Activated CD8-positive, alpha-beta T cell treated with anti-CD3 and anti-CD28 coated beads, Interleukin-2, amount 10 ng/mL, durations not matched to agents 7 days and 5 days (primary cell): ENCODE results near the gene NOS3. TPM values are rescaled to one million over a fixed set of nuclear protein-coding genes. Genes with fewer than 3 reads are reported as not detected.

Experiments used
- ATAC-seq: fragments of 150-1000 bp; cut with Tn5 transposase; one replicate; pipeline ENCODE4 v1.10.0; 2021; ENCODE audit warnings: moderate library complexity
- CTCF ChIA-PET: fragments of 350-600 bp; sonication (Branson Sonifier 250); formaldehyde crosslinking; loops from one replicate; lab custom pipeline; 2021; ENCODE audit warnings: antibody characterized with exemption; lab: Charles Lee
- POLR2A ChIA-PET: fragments of 350-600 bp; sonication (Branson Sonifier 250); formaldehyde crosslinking; loops from one replicate; lab custom pipeline; 2021; ENCODE audit warnings: antibody characterized with exemption; lab: Charles Lee
- DNase-seq: peaks from one replicate; pipeline ENCODE4 v3.0.0-alpha.2; 2020
- H3K27ac Mint-ChIP-seq: one replicate; pipeline ENCODE4 v1.8.0; 2021; ENCODE audit warnings: mild to moderate bottlenecking, mixed read lengths
- H3K27me3 Mint-ChIP-seq: one replicate; pipeline ENCODE4 v1.8.0; 2021; ENCODE audit warnings: low read depth, mixed read lengths
- H3K36me3 Mint-ChIP-seq: one replicate; pipeline ENCODE4 v1.8.0; 2021; ENCODE audit warnings: low read depth, mixed read lengths
- H3K4me1 Mint-ChIP-seq: one replicate; pipeline ENCODE4 v1.8.0; 2021; ENCODE audit warnings: low read depth, mixed read lengths
- H3K4me3 Mint-ChIP-seq: one replicate; pipeline ENCODE4 v1.8.0; 2021; ENCODE audit warnings: mild to moderate bottlenecking, mixed read lengths
- H3K9me3 Mint-ChIP-seq: one replicate; pipeline ENCODE4 v1.8.0; 2022; ENCODE audit warnings: mixed read lengths; ENCODE audit not compliant: insufficient read depth
- total RNA-seq, 2 experiments: library from RNA; stranded (reverse); gene quantifications; one replicate each; pipeline ENCODE4 v1.2.3, GENCODE V29; 2021

Gene NOS3
- total RNA-seq, 2 experiments from 2014 or later: 12.2 to 13.8 TPM

DNA sequence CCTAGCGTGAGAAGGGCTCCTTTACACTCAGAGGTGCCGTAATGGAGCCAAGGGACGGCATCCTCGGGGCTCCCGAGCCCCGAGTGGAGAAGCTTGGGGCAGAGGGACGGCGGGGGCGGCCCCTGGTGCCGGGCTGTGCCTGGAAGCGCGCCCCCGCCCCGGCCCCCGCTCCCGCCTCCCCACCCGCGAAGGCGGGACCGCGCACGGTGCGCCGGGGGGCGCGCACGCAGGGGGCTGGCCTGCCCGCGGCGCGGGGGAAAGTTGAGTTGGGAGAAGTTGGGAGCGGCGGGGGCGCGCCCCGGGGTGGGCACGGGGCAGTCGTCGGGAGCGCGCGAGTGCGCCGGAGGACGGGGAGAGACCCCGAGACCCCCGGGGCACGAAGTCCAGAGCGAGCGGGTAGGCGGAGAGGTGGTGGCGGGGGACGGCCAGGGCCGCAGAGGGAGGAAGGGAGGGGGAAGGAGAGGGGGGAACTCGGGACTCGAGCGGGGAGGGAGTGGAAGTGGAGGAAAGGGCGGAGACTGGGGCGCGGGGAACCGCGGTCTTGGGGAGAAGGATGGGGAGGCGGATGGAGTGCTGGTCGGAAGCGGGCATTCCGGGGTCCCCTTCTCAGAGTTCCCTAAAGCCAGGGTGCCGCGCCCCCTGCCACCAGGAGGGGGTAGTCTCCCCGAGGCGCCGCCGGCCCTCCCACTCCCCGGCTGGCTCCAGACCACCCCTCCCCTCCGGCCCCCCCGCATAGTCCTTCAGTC, 68.7 kb downstream of the NOS3 start, which contains the start of gene SLC4A2:
Gene SLC4A2, plus strand, starts transcription at position 223 of the 746 bp plus-strand sequence. CDS start 2,399 bp downstream, outside the sequence.
- DNase-seq (peak; percentile 70), ATAC-seq (peak; percentile 16)
- CTCF ChIA-PET: interaction anchor here (1.2 to 1.7 kb wide), 5 partner anchors 31 to 86 kb away, joined by 3 to 5 read pairs (median 3); partner anchors contain the start of gene ABCB8
- Mint-ChIP-seq H3K4me3 (peak within 1 kb of the TSS; percentile 94), H3K9me3 (no peaks in the 10 kb centered on the region), H3K27ac (peak within 1 kb of the TSS; percentile 93), H3K36me3 (peaks cover 14% of the 10 kb centered on the region), H3K4me1 (peaks cover 43% of the 10 kb centered on the region), H3K27me3 (no peaks in the 10 kb centered on the region)
- POLR2A ChIA-PET: interaction anchor here (1.0 to 2.0 kb wide), 5 partner anchors 14 to 45 kb away, joined by 3 to 6 read pairs (median 5); partner anchors contain the start of genes ABCB8 and FASTK

DNA sequence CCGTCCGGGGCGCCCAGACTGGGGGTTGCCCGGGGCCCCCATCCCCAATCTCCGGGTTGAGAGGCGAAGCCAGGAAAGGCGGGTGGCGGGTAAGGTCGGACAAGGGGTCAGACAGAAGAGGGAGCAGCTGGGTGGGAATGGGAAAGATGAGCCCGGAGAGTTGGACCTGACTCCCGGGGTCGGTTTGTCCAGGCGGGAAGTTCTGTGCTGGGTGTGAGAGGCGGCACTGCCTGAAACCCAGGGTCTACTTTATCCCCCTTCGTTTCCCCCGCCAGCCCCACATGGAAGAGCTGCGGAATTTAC, 69.2 kb downstream of the NOS3 start:
- ATAC-seq: no peak
- POLR2A ChIA-PET: interaction anchor here (1.1 to 2.0 kb wide), 2 partner anchors 13 to 17 kb away, joined by 3 to 6 read pairs; no protein-coding TSS in a partner anchor
- Mint-ChIP-seq H3K4me3 (peak overlapping the region; percentile 94), H3K27ac (peak overlapping the region; percentile 63), H3K9me3 (no peaks in the 10 kb centered on the region), H3K4me1 (peaks cover 42% of the 10 kb centered on the region), H3K27me3 (no peaks in the 10 kb centered on the region), H3K36me3 (peaks cover 13% of the 10 kb centered on the region)
- DNase-seq: no peak
- CTCF ChIA-PET: interaction anchor here (0.6 to 1.3 kb wide), 6 partner anchors 18 to 1736 kb away, joined by 3 to 5 read pairs (median 4); partner anchors contain the start of genes ABCB8 and FASTK

DNA sequence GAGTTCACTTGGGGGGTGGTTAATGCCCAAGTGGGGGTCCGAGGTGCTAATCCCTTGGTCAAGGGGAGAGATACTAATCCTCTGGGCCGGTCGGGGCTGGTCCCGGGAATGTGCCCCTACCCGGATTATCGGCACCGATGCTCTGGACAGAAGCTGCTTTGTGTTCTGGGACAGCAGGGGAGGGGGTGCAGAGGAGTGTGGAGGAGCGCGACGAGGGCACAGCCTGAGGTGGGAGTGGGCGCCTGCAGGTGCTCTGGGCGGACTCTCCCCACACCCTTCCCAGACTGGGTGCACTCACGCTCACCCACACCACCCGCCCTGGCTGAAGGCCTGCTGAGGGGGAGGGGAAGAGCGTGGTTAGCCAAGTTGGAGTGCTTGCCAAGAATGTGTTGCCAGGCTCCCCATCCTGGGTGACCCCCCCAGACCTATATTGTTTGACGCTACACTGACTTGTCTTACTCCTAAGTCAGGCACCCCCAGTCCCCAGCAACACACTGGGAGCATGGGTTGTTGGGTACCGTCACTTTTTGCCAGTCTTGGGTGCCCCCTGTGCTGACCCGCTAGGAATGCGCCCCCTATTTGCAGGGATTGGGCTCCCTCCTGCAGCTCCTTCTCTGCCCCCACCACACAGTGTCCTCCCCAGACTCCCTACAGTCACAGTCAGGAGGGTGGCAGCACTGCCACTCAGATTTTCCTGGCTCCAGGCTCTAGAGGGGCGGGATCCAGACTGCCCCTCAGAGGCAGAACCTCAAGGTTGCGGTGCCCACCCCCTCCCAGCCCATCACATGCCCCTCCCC, 69.8 kb downstream of the NOS3 start:
- ATAC-seq (no peak), DNase-seq (no peak)
- Mint-ChIP-seq H3K4me3 (peak overlapping the region; percentile 94), H3K9me3 (no peaks in the 10 kb centered on the region), H3K36me3 (peaks cover 17% of the 10 kb centered on the region), H3K27ac (peak overlapping the region; percentile 63), H3K4me1 (peaks cover 42% of the 10 kb centered on the region), H3K27me3 (no peaks in the 10 kb centered on the region)
- CTCF ChIA-PET: interaction anchor here (0.6 to 1.3 kb wide), 6 partner anchors 17 to 1737 kb away, joined by 3 to 5 read pairs (median 4); partner anchors contain the start of genes ABCB8 and FASTK
- POLR2A ChIA-PET: interaction anchor here (0.6 to 2.0 kb wide), 3 partner anchors 13 to 106 kb away, joined by 3 to 6 read pairs (median 5); no protein-coding TSS in a partner anchor

DNA sequence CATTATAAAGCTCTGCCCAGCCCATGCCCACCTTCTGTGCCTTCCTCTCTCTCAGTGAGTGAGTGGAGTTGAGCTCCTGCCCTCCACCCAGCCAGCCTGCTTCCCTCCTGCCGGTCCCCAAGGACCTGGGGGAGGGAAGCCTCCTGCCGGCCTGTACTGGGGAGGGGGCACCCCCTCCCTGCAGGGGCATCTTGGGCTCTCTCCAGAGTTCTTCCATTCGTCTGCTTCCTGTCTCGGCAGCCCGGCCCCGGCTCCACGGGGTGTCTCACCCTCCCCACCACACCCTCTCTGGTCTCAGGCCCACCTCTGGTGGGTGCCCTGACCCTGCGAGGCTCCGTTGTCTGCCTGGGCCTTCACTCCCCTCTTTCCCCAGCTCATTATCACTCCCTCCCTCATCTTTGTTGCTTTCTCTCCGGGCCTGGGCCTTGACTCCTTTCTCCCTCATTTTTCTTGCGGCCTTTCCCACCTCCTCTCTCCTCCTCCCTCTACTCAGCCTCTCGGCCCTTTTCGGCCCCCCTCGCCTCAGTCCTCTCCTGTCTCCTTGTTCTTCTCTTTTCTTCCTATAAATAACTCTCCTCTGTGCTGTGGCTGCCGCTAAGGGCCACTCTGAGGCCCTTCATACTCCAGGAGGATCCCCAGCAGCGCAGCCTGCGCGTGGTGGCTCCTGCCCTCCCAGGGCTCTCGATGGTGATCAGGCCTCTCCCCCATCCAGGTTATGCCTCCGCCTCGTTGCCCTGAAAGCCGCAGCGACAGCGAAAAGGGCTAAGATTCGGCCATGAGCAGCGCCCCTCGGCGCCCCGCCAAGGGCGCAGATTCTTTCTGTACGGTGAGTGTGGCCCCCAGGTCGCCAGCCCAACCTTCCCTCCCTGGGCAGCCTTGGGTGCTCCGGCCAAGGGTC, 70.6 kb downstream of the NOS3 start:
- Mint-ChIP-seq H3K4me3 (peak overlapping the region; percentile 94), H3K27me3 (no peaks in the 10 kb centered on the region), H3K36me3 (peaks cover 18% of the 10 kb centered on the region), H3K4me1 (peaks cover 42% of the 10 kb centered on the region), H3K27ac (peak overlapping the region; percentile 25), H3K9me3 (no peaks in the 10 kb centered on the region)
- DNase-seq: no peak
- no peak for ATAC-seq
- POLR2A ChIA-PET: interaction anchor here (1.3 to 2.0 kb wide), 2 partner anchors 15 to 16 kb away, joined by 3 to 6 read pairs; no protein-coding TSS in a partner anchor
- CTCF ChIA-PET: interaction anchor here (1.2 to 1.3 kb wide), 2 partner anchors 46 to 49 kb away, joined by 4 to 5 read pairs; no protein-coding TSS in a partner anchor

DNA sequence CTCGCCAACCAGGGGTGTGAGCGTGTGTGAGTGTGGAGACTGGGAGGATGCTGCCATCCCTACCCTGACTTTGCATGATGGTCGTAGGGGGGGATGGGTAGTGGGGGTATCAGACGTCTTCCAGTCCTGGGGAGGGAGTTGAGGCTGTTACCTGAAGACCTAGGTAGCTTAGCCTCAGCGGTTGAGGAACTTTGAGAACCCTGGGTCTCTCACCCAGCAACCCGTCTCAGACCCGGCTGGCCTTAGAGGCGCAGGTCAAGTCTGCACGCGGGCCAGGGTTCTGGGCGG, 71.2 kb downstream of the NOS3 start:
- no peaks in the 10 kb centered on the region for H3K9me3 Mint-ChIP-seq
- DNase-seq (no peak), ATAC-seq (no peak)
- H3K27me3 Mint-ChIP-seq: no peaks in the 10 kb centered on the region
- POLR2A ChIA-PET: interaction anchor here (1.3 kb wide), 1 partner anchor 14 kb away, joined by 3 read pairs; no protein-coding TSS in a partner anchor
- H3K4me3 Mint-ChIP-seq: no peak overlapping the region
- CTCF ChIA-PET: no interaction called here
- H3K4me1 Mint-ChIP-seq: peaks cover 36% of the 10 kb centered on the region
- no peak overlapping the region for H3K27ac Mint-ChIP-seq
- peaks cover 18% of the 10 kb centered on the region for H3K36me3 Mint-ChIP-seq

DNA sequence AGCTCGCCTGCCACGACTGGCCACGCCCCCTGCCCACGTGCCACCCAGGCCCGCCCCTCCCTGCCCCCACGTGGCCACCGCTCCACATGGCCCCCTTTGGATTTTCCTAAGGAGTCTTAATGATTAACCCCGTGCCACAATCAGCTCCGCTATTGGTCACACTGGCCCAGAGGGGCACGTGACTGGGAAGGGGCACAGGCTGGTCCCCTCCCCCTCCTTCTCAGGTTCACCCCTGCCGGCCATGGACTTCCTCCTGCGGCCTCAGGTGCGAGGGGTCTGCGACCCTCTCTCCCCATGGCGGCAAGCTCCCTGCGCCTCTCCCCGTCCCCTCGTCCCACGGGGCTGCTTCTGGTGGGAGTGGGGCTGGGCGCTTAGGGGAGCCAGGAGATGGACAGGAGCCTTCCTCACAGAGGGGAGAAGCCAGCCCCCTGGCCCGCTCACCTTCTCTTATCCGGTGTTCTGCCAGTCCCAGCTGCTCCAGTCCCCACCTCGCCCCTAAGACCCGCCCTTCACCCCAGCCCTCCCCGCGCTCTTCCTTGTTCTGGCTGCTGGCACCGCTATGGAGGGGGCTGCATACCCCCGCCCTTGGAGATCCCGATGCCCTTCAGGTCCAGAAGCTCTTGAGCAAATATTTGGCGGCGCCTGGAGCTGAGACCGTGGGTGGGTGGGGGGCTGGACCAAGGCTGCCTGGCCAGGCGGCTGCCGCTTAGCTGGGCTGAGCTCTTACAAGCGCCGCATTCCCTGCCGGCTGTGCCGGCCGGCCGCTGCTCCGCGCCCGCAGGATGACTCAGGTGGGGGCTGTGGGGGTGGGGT, 71.8 kb downstream of the NOS3 start:
- no peak overlapping the region for H3K4me3 Mint-ChIP-seq
- no peaks in the 10 kb centered on the region for H3K27me3 Mint-ChIP-seq
- POLR2A ChIA-PET: interaction anchor here (0.9 to 1.3 kb wide), 2 partner anchors 10 to 14 kb away, joined by 3 read pairs; no protein-coding TSS in a partner anchor
- ATAC-seq (no peak), DNase-seq (no peak)
- CTCF ChIA-PET: no interaction called here
- no peak overlapping the region for H3K27ac Mint-ChIP-seq
- H3K4me1 Mint-ChIP-seq: peaks cover 30% of the 10 kb centered on the region
- H3K9me3 Mint-ChIP-seq: no peaks in the 10 kb centered on the region
- peaks cover 21% of the 10 kb centered on the region for H3K36me3 Mint-ChIP-seq

DNA sequence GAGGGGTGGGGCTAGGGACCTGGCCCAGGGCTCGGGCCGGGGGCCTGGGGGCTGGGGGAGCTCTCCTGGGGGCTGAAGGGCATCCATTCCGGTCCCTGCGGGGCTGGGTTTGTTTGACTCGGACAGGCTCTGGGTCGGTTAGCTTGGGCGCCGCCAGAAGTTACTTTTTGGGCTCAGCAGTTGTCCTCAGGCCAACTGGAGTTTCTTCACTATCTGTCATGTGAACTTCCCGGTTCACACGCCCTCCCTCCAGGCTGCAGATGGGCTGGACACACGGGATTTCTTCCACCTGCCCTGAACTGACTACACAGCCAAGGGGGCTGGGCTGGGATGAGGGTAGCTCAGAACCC, 72.4 kb downstream of the NOS3 start:
- no peak overlapping the region for H3K4me3 Mint-ChIP-seq
- H3K4me1 Mint-ChIP-seq: peaks cover 29% of the 10 kb centered on the region
- ChIA-PET CTCF (no interaction called here), POLR2A (interaction anchor here (0.9 kb wide), 1 partner anchor 10 kb away, joined by 3 read pairs; no protein-coding TSS in a partner anchor)
- no peak overlapping the region for H3K27ac Mint-ChIP-seq
- no peaks in the 10 kb centered on the region for H3K9me3 Mint-ChIP-seq
- ATAC-seq (no peak), DNase-seq (no peak)
- peaks cover 26% of the 10 kb centered on the region for H3K36me3 Mint-ChIP-seq
- no peaks in the 10 kb centered on the region for H3K27me3 Mint-ChIP-seq

Other genes with a start within 250 kb of the NOS3 start
- not detected for gene TMEM176B, start 190.7 kb upstream of the NOS3 start, total RNA-seq
- not detected for gene TMEM176A, start 190.2 kb upstream of the NOS3 start, total RNA-seq
- gene AOC1, start 138.5 kb upstream of the NOS3 start, total RNA-seq: not detected
- gene KCNH2, start 12.7 kb upstream of the NOS3 start, total RNA-seq: not detected
- 1 to 10 TPM; 6.8 to 7.4 TPM for gene ATG9B, start 33.5 kb downstream of the NOS3 start, total RNA-seq
- gene ABCB8, start 37.4 kb downstream of the NOS3 start, total RNA-seq: 10 to 100 TPM; 48.0 to 49.5 TPM
- 1 to 10 TPM; 2.8 to 3.2 TPM for gene ASIC3, start 57.5 kb downstream of the NOS3 start, total RNA-seq
- 10 to 100 TPM; 20.3 to 21.0 TPM for gene CDK5, start 66.9 kb downstream of the NOS3 start, total RNA-seq
- gene SLC4A2, start 68.6 kb downstream of the NOS3 start, total RNA-seq: 100 to 1,000 TPM; 107 to 112 TPM
- 10 to 100 TPM; 81.8 to 88.1 TPM for gene FASTK, start 89.8 kb downstream of the NOS3 start, total RNA-seq
- gene TMUB1, start 92.5 kb downstream of the NOS3 start, total RNA-seq: 10 to 100 TPM; 76.7 to 82.6 TPM
- 10 to 100 TPM; 12.1 to 12.6 TPM for gene AGAP3, start 95.5 kb downstream of the NOS3 start, total RNA-seq
- gene GBX1, start 176.7 kb downstream of the NOS3 start, total RNA-seq: not detected
- gene ASB10, start 196.2 kb downstream of the NOS3 start, total RNA-seq: not detected
- under 1 TPM in 1 of 2 experiments, not detected in 1; 0.76 TPM for gene H2BK1, start 219.5 kb downstream of the NOS3 start, total RNA-seq
- 10 to 100 TPM; 38.2 to 45.9 TPM for gene ABCF2, start 236.2 kb downstream of the NOS3 start, total RNA-seq
- 10 to 100 TPM; 34.7 to 36.1 TPM for gene CHPF2, start 241.5 kb downstream of the NOS3 start, total RNA-seq